ENCODE measurements around the gene ZFP14.

GRCh38 chr19:36417752-36418286 is 38.8 kb upstream of the ZFP14 start:
- TF ChIP-seq HNF4G (IDR thresholded peaks at IDR 0.05) (no peak), RAD21 (IDR thresholded peaks at IDR 0.05) (no peak), CTCF (IDR thresholded peaks at IDR 0.05; ENCODE audit: low read depth, low read length, missing input control) (no peak), YY1 (IDR thresholded peaks at IDR 0.05) (no peak)
